Keratinocyte (primary cell): Measurements from ENCODE around the gene MAL. TPM values are rescaled to one million over a fixed set of nuclear protein-coding genes. Genes with fewer than 3 reads are reported as not detected.

ENCODE experiments used
- DNase-seq: peaks from one replicate; pipeline ENCODE4 v3.0.0-alpha.2; 2011; ENCODE audit warnings: low read depth, missing footprints, low spot score
- FAIRE-seq: peaks from 2 replicates; lab custom pipeline; 2011; peaks lifted over from hg19 to GRCh38; lab: Jason Lieb, UNC
- H2AFZ ChIP-seq: 2 replicates; pipeline ENCODE4 v1.6.0; 2012; ENCODE audit warnings: low read length, control low read depth, inconsistent platforms; ENCODE audit not compliant: control insufficient read depth
- H3K27ac ChIP-seq: 2 replicates; pipeline ENCODE4 v1.5.1; 2011; ENCODE audit warnings: low read length; ENCODE audit not compliant: control insufficient read depth, insufficient read depth
- H3K27me3 ChIP-seq: 3 replicates; pipeline ENCODE4 v1.6.0; 2011; ENCODE audit warnings: low read length; ENCODE audit not compliant: control insufficient read depth, insufficient read depth; ENCODE audit errors: extremely low read depth
- H3K36me3 ChIP-seq, 2 experiments: 2 replicates in 1 of 2; 3 replicates in 1 of 2; pipeline ENCODE4 v1.5.1; 2011; ENCODE audit warnings: low read length in 2 of 2, mild to moderate bottlenecking in 1 of 2; ENCODE audit not compliant: control insufficient read depth in 2 of 2, insufficient read depth in 2 of 2; ENCODE audit errors: extremely low read depth in 1 of 2
- H3K4me1 ChIP-seq: 3 replicates; pipeline ENCODE4 v1.5.1; 2011; ENCODE audit warnings: low read length; ENCODE audit not compliant: control insufficient read depth, insufficient read depth; ENCODE audit errors: extremely low read depth
- H3K4me2 ChIP-seq: 3 replicates; pipeline ENCODE4 v1.6.0; 2011; ENCODE audit warnings: low read depth, low read length; ENCODE audit not compliant: control insufficient read depth, insufficient read depth; ENCODE audit errors: extremely low read depth
- H3K4me3 ChIP-seq, 3 experiments: fragments of 200-600 bp in 1 of 3; sonication (generic) in 1 of 3; 2 replicates in 2 of 3; 3 replicates in 1 of 3; pipeline ENCODE4 v1.5.1; 2011 to 2016; ENCODE audit warnings: low read length in 3 of 3, mild to moderate bottlenecking in 3 of 3, control low read depth in 2 of 3, inconsistent platforms in 1 of 3, low read depth in 1 of 3, mixed read lengths in 1 of 3, mixed run types in 1 of 3, moderate library complexity in 1 of 3; ENCODE audit not compliant: control insufficient read depth in 2 of 3, insufficient read depth in 2 of 3; ENCODE audit errors: extremely low read depth in 1 of 3
- H3K79me2 ChIP-seq: 2 replicates; pipeline ENCODE4 v1.6.0; 2012; ENCODE audit warnings: low read length; ENCODE audit not compliant: control insufficient read depth, insufficient read depth
- H3K9ac ChIP-seq: 3 replicates; pipeline ENCODE4 v1.6.0; 2011; ENCODE audit warnings: low read length; ENCODE audit not compliant: control insufficient read depth, insufficient read depth; ENCODE audit errors: extremely low read depth
- H3K9me1 ChIP-seq: 3 replicates; pipeline ENCODE4 v1.6.0; 2011; ENCODE audit warnings: low read length; ENCODE audit not compliant: control insufficient read depth, insufficient read depth; ENCODE audit errors: extremely low read depth
- H3K9me3 ChIP-seq: 2 replicates; pipeline ENCODE4 v1.5.1; 2012; ENCODE audit warnings: low read depth, low read length; ENCODE audit not compliant: control insufficient read depth
- H4K20me1 ChIP-seq: 3 replicates; pipeline ENCODE4 v1.6.0; 2011; ENCODE audit warnings: low read length; ENCODE audit not compliant: control insufficient read depth, insufficient read depth; ENCODE audit errors: extremely low read depth
- CTCF ChIP-seq, 3 experiments: IDR thresholded peaks in 1 of 3; conservative IDR thresholded peaks in 1 of 3; optimal IDR thresholded peaks in 1 of 3; 2 replicates in 2 of 3; 3 replicates in 1 of 3; pipeline versions ENCODE3 to v1.5.1; 2011; ENCODE audit warnings: low read length in 3 of 3, mild to moderate bottlenecking in 3 of 3, moderate library complexity in 2 of 3, control low read depth in 1 of 3, inconsistent platforms in 1 of 3; ENCODE audit not compliant: insufficient read depth in 2 of 3; ENCODE audit errors: extremely low read depth in 1 of 3
- EZH2 ChIP-seq: IDR thresholded peaks from one replicate; pipeline ENCODE4 v1.6.1; 2012; ENCODE audit warnings: inconsistent platforms, mild to moderate bottlenecking, low read length, moderate library complexity
- dilution Hi-C: fragments of 300-500 bp; cut with MboI; formaldehyde crosslinking; loops from one replicate; pipeline ENCODE4 v1.7.0; 2020; ENCODE audit warnings: low sequenced_read_pairs; ENCODE audit not compliant: extremely low pct_ligation_motif_present
- polyA plus RNA-seq, 5 experiments: library from polyadenylated mRNA; depleted of rRNA in 3 of 5; stranded (reverse) in 3 of 5; stranded (forward) in 1 of 5; unstranded in 1 of 5; fragments of >200 nt; gene quantifications; 1 replicate in 1 of 5; 2 replicates in 3 of 5; 3 replicates in 1 of 5; pipeline versions ENCODE4 v1.2.1 to v1.2.3, GENCODE V29; 2011 to 2012; ENCODE audit warnings: missing spikeins in 2 of 5, low read depth in 1 of 5, low replicate concordance in 1 of 5

MAL gene
- polyA plus RNA-seq, 1 donor (not counting 4 experiments of a cell fraction or from before 2014, with no cell fraction given): not detected

DNA sequence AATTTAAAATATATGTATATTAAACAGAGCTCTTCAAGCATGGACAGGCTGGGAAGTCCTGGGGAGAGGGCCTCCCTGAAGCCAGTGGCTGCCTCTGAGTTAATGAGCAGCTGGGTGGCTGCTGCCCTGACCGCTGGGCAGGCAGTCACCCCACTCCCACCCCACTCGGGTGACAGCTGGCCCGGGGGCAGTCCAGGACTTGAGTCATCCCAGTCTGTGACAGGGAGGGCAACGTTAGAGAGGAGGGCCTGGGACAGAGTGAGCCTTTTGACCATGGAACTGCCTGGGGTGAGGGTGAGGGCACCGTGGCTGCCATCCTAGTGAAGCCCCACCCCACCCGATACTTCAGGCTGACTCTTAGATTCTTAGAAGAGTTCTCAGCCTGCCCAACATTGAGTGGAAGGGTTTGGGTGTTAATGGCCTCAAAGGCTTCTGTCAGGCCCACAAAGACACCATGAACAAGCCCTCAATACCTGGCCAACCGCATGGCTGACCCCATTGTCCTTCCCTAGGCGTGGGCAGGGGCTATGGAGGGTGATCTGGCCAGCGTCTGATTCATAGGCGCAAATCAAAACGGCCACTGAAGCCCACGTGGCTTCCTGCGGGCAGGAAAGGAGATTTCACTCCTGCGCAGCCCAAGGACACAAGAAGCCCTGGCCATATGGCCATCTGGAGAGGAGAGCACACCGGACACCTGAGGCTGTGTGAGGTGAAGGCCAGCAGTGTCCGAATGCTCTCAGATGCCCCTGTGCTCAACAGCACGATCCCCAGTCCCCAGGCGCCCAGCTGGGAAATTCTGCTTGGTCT lies 48.6 kb downstream of the MAL start:
- dilution Hi-C loops: no loop called here
- no peaks in the 10 kb centered on the region for H3K9me3 ChIP-seq
- no peak overlapping the region for H3K4me2 ChIP-seq
- no peak overlapping the region for H3K9ac ChIP-seq
- no peaks in the 10 kb centered on the region for H3K4me1 ChIP-seq
- DNase-seq (no peak), FAIRE-seq (no peak)
- H2AFZ ChIP-seq: no peak overlapping the region
- peaks cover 43% of the 10 kb centered on the region for H3K27me3 ChIP-seq
- no peaks in the 10 kb centered on the region for H4K20me1 ChIP-seq
- H3K27ac ChIP-seq: no peak overlapping the region
- H3K79me2 ChIP-seq: no peaks in the 10 kb centered on the region
- TF ChIP-seq EZH2 (no peak), CTCF (optimal IDR thresholded peaks at IDR 0.05 in 1 of 3, IDR thresholded peaks at IDR 0.05 in 1 of 3, conservative IDR thresholded peaks at IDR 0.05 in 1 of 3; ENCODE audit: extremely low read depth in 1 of 3, insufficient read depth in 2 of 3, low read length in 3 of 3) (no peak)
- H3K4me3 ChIP-seq: no peak overlapping the region
- no peaks in the 10 kb centered on the region for H3K9me1 ChIP-seq
- H3K36me3 ChIP-seq: no peaks in the 10 kb centered on the region

DNA sequence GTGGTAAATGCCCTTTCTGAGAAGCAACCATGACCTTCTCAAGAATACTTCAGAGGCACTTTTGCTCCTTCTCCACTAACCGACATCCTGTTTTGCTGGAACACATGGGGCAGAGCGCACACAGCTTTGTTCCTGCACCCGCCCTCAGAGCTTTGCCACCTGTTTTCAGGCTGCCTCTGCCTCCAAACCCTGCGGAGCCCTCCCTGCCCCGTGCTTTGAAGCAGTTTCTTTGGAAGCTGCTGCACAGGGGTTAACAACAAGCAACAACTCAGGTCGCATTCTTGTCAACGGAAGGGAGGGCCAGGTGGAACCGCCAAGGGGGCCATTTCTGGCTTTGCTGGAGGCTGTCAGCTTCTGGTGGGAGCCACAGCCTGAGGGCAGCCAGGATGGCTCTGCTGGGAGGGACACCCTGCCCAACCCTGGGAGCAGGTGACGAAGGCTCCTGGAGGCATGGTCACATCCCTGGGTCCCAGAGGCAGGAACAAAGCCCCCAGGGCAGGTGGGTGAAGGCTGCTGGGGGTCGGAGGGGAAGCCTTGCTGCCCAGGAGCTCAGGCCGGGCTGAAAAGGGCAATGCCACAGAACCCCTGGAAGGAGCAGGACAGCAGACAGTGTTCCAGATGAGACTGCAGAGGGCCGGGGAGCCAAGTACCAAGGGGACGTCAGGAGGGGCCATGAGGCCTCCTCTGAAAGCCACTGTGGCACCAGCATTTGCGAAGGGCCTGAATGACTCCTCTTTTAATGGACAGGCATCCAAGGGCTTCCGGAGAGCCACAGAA lies 49.3 kb downstream of the MAL start:
- H3K36me3 ChIP-seq: no peaks in the 10 kb centered on the region
- no peaks in the 10 kb centered on the region for H4K20me1 ChIP-seq
- no peak for FAIRE-seq
- no peak overlapping the region for H3K4me3 ChIP-seq
- H3K4me1 ChIP-seq: no peaks in the 10 kb centered on the region
- no peak for DNase-seq
- no peak overlapping the region for H2AFZ ChIP-seq
- no peaks in the 10 kb centered on the region for H3K9me1 ChIP-seq
- no peaks in the 10 kb centered on the region for H3K79me2 ChIP-seq
- H3K4me2 ChIP-seq: no peak overlapping the region
- no peak for TF ChIP-seq CTCF (optimal IDR thresholded peaks at IDR 0.05 in 1 of 3, IDR thresholded peaks at IDR 0.05 in 1 of 3, conservative IDR thresholded peaks at IDR 0.05 in 1 of 3; ENCODE audit: extremely low read depth in 1 of 3, insufficient read depth in 2 of 3, low read length in 3 of 3)
- no peak for TF ChIP-seq EZH2
- H3K9me3 ChIP-seq: no peaks in the 10 kb centered on the region
- H3K27ac ChIP-seq: no peak overlapping the region
- dilution Hi-C loops: no loop called here
- no peak overlapping the region for H3K9ac ChIP-seq
- peaks cover 47% of the 10 kb centered on the region for H3K27me3 ChIP-seq
